ENCODE data around the gene KRTAP20-4.

KRTAP20-4 gene

GRCh38 chr21:30613836-30614235, 6.6 kb upstream of the KRTAP20-4 start, which contains the start of gene KRTAP6-1:
TSS of gene KRTAP6-1 (minus strand) at chr21:30613930. CDS start at chr21:30613904, 26 bp downstream.
- no peaks in the 10 kb centered on the region for H3K9me3 ChIP-seq (ENCODE audit: insufficient read depth, low read depth, low read length)
- no peaks in the 10 kb centered on the region for H3K36me3 ChIP-seq (ENCODE audit: insufficient read depth, low read length)
- no peak within 1 kb of the TSS for H3K27ac ChIP-seq (ENCODE audit: low read depth, low read length)
- H3K4me3 ChIP-seq (ENCODE audit: low read length) = no peak within 1 kb of the TSS
- H3K27me3 ChIP-seq (ENCODE audit: insufficient read depth, low read length) = no peaks in the 10 kb centered on the region
- 78% methylated on average over 2 of the region's 2 CpGs for WGBS
- H3K4me1 ChIP-seq (ENCODE audit: insufficient read depth, low read length) = no peaks in the 10 kb centered on the region
- no peak within 1 kb of the TSS for H3K9ac ChIP-seq (ENCODE audit: low read depth, low read length)

GRCh38 chr21:30615199-30615598, 5.2 kb upstream of the KRTAP20-4 start:
- Histone ChIP-seq H3K27me3 (ENCODE audit: insufficient read depth, low read length) (no peaks in the 10 kb centered on the region), H3K4me3 (ENCODE audit: low read length) (no peak overlapping the region), H3K4me1 (ENCODE audit: insufficient read depth, low read length) (no peaks in the 10 kb centered on the region), H3K9ac (ENCODE audit: low read depth, low read length) (no peak overlapping the region), H3K9me3 (ENCODE audit: insufficient read depth, low read depth, low read length) (no peaks in the 10 kb centered on the region), H3K36me3 (ENCODE audit: insufficient read depth, low read length) (no peaks in the 10 kb centered on the region), H3K27ac (ENCODE audit: low read depth, low read length) (no peak overlapping the region)

DNA sequence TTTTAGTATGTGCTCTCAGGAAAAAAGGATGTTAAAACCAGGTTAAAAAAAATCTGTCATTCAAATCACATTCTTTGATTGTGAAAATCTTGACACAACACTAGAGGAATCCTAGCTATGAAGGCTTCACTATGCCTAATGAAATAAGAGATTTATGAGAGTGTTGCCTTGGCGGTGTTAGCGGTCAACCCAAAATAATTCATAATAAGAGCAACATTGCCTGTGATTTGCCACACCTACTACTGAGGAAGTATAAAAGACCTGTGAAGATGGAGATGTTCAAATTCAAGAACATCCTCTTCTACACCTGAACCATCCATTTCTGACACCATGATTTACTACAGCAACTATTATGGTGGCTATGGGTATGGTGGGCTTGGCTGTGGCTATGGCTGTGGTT, 4.3 kb upstream of the KRTAP20-4 start, which contains the start of gene KRTAP20-1:
TSS of gene KRTAP20-1 (plus strand) at position 301 of the 400 bp plus-strand sequence. CDS start at position 331, 30 bp downstream.
- WGBS = no CpG with 5 or more reads among the region's 2 CpGs
- Histone ChIP-seq H3K9me3 (ENCODE audit: insufficient read depth, low read depth, low read length) (no peaks in the 10 kb centered on the region), H3K4me3 (ENCODE audit: low read length) (no peak within 1 kb of the TSS), H3K9ac (ENCODE audit: low read depth, low read length) (no peak within 1 kb of the TSS), H3K4me1 (ENCODE audit: insufficient read depth, low read length) (no peaks in the 10 kb centered on the region), H3K27ac (ENCODE audit: low read depth, low read length) (no peak within 1 kb of the TSS), H3K36me3 (ENCODE audit: insufficient read depth, low read length) (no peaks in the 10 kb centered on the region), H3K27me3 (ENCODE audit: insufficient read depth, low read length) (no peaks in the 10 kb centered on the region)

DNA sequence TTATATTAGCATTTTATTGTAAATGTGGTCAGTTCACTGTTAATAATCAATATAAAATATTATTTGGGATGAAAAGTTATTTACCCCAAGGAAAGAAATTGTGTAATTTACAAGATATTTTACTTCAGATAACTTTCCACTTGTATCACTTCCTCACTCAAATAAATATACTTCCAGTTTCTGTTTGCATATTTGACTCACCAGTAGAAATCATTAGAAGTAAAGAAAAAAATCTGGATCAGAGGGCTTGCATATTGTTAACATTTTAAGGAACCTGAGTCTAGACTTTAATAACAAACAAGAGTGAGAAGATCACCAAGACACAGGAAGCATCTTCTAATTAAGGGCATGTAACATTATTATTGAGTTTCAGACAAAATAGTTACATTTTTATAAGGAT, 347 bp upstream of the KRTAP20-4 start:
- Histone ChIP-seq H3K36me3 (ENCODE audit: insufficient read depth, low read length) (no peaks in the 10 kb centered on the region), H3K9ac (ENCODE audit: low read depth, low read length) (no peak overlapping the region), H3K9me3 (ENCODE audit: insufficient read depth, low read depth, low read length) (0 out of 2 replicates have a peak, but pooled peaks cover 3% of the 10 kb centered on the region), H3K4me3 (ENCODE audit: low read length) (no peak overlapping the region), H3K27me3 (ENCODE audit: insufficient read depth, low read length) (no peaks in the 10 kb centered on the region), H3K27ac (ENCODE audit: low read depth, low read length) (no peak overlapping the region), H3K4me1 (ENCODE audit: insufficient read depth, low read length) (no peaks in the 10 kb centered on the region)

- H3K4me3 ChIP-seq (ENCODE audit: low read length) = no peak overlapping the region
- WGBS = 94% methylated on average over 3 of the region's 3 CpGs
- no peak overlapping the region for H3K27ac ChIP-seq (ENCODE audit: low read depth, low read length)
- no peaks in the 10 kb centered on the region for H3K36me3 ChIP-seq (ENCODE audit: insufficient read depth, low read length)
- no peak overlapping the region for H3K9ac ChIP-seq (ENCODE audit: low read depth, low read length)
- H3K4me1 ChIP-seq (ENCODE audit: insufficient read depth, low read length) = no peaks in the 10 kb centered on the region
- H3K9me3 ChIP-seq (ENCODE audit: insufficient read depth, low read depth, low read length) = peaks cover 5% of the 10 kb centered on the region; the same call in 1 of the 2 replicates
- H3K27me3 ChIP-seq (ENCODE audit: insufficient read depth, low read length) = no peaks in the 10 kb centered on the region
Observed at GRCh38 chr21:30623362-30623761, 2.9 kb downstream of the KRTAP20-4 start.

- H3K4me3 ChIP-seq (ENCODE audit: low read length) = no peak overlapping the region
- peaks cover 5% of the 10 kb centered on the region; the same call in 1 of the 2 replicates for H3K9me3 ChIP-seq (ENCODE audit: insufficient read depth, low read depth, low read length)
- no peaks in the 10 kb centered on the region for H3K27me3 ChIP-seq (ENCODE audit: insufficient read depth, low read length)
- no peaks in the 10 kb centered on the region for H3K4me1 ChIP-seq (ENCODE audit: insufficient read depth, low read length)
- H3K9ac ChIP-seq (ENCODE audit: low read depth, low read length) = no peak overlapping the region
- WGBS = 83% methylated on average over 4 of the region's 4 CpGs
- H3K27ac ChIP-seq (ENCODE audit: low read depth, low read length) = no peak overlapping the region
- no peaks in the 10 kb centered on the region for H3K36me3 ChIP-seq (ENCODE audit: insufficient read depth, low read length)
Observed at GRCh38 chr21:30625449-30626165, 5.2 kb downstream of the KRTAP20-4 start.

GRCh38 chr21:30628109-30628508, 7.7 kb downstream of the KRTAP20-4 start:
- H3K4me1 ChIP-seq (ENCODE audit: insufficient read depth, low read length) = no peaks in the 10 kb centered on the region

DNA sequence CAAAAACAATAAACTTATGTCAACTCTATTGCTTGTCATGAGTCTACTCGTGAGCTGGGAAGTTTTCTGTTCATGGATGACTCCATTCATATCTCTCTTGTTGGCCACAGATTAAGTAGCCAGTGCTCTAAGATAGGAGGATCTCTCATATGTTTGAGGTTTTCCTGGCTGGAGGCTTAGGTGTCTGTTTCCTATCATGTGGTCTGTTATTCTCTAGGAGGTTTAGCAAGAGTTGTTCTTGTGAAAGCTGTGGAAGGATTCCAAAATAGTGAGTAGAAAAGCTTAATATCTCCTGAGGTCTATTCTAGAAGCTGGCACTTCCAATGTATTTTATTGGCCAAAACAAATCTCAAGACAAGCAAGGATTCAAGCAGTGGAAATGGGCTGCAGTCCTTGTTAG, 8.8 kb downstream of the KRTAP20-4 start:
- Histone ChIP-seq H3K27me3 (ENCODE audit: insufficient read depth, low read length) (no peaks in the 10 kb centered on the region), H3K4me3 (ENCODE audit: low read length) (no peak overlapping the region), H3K36me3 (ENCODE audit: insufficient read depth, low read length) (no peaks in the 10 kb centered on the region), H3K9ac (ENCODE audit: low read depth, low read length) (no peak overlapping the region), H3K9me3 (ENCODE audit: insufficient read depth, low read depth, low read length) (peaks cover 5% of the 10 kb centered on the region; the same call in 1 of the 2 replicates), H3K27ac (ENCODE audit: low read depth, low read length) (no peak overlapping the region), H3K4me1 (ENCODE audit: insufficient read depth, low read length) (no peaks in the 10 kb centered on the region)
- 96% methylated on average over 1 of the region's 1 CpG for WGBS

More at GRCh38 chr21:30628109-30628508, 7.7 kb downstream of the KRTAP20-4 start:
- Histone ChIP-seq H3K4me3 (ENCODE audit: low read length) (no peak overlapping the region), H3K36me3 (ENCODE audit: insufficient read depth, low read length) (no peaks in the 10 kb centered on the region), H3K27me3 (ENCODE audit: insufficient read depth, low read length) (no peaks in the 10 kb centered on the region), H3K27ac (ENCODE audit: low read depth, low read length) (no peak overlapping the region), H3K9ac (ENCODE audit: low read depth, low read length) (no peak overlapping the region), H3K9me3 (ENCODE audit: insufficient read depth, low read depth, low read length) (peaks cover 5% of the 10 kb centered on the region; the same call in 1 of the 2 replicates)
- 62% methylated on average over 2 of the region's 4 CpGs for WGBS

DNA sequence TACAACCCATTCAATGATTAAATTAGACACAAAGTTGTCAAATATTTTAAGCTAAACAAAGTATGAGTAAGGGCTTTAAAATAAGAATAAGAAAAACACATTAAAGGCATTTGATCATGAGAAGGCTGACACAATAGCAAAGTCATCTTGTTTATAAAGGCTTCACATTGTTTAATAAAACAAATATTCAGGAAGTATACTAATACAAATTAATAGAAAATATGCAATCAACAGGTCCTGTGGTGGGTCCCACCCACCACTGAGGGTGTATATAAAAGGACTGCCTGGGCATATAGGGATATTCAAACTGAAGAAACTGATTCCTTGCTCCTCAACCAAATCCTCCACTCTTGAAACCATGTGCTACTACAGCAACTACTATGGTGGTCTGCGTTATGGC, 14.5 kb downstream of the KRTAP20-4 start, which contains the start of gene KRTAP20-2:
TSS of gene KRTAP20-2 (plus strand) at position 301 of the 400 bp plus-strand sequence. CDS start at position 359, 58 bp downstream.
- WGBS = 83% methylated on average over 1 of the region's 1 CpG
- no peak within 1 kb of the TSS for H3K4me3 ChIP-seq (ENCODE audit: low read length)

GRCh38 chr21:30638686-30639085, 18.3 kb downstream of the KRTAP20-4 start:
- WGBS = 96% methylated on average over 2 of the region's 3 CpGs
- Histone ChIP-seq H3K4me1 (ENCODE audit: insufficient read depth, low read length) (no peaks in the 10 kb centered on the region), H3K9ac (ENCODE audit: low read depth, low read length) (no peak overlapping the region)

More for the DNA sequence above, 14.5 kb downstream of the KRTAP20-4 start, which contains the start of gene KRTAP20-2:
- Histone ChIP-seq H3K4me1 (ENCODE audit: insufficient read depth, low read length) (no peaks in the 10 kb centered on the region), H3K27ac (ENCODE audit: low read depth, low read length) (no peak within 1 kb of the TSS), H3K9me3 (ENCODE audit: insufficient read depth, low read depth, low read length) (no peaks in the 10 kb centered on the region), H3K9ac (ENCODE audit: low read depth, low read length) (no peak within 1 kb of the TSS), H3K36me3 (ENCODE audit: insufficient read depth, low read length) (no peaks in the 10 kb centered on the region), H3K27me3 (ENCODE audit: insufficient read depth, low read length) (no peaks in the 10 kb centered on the region)

DNA sequence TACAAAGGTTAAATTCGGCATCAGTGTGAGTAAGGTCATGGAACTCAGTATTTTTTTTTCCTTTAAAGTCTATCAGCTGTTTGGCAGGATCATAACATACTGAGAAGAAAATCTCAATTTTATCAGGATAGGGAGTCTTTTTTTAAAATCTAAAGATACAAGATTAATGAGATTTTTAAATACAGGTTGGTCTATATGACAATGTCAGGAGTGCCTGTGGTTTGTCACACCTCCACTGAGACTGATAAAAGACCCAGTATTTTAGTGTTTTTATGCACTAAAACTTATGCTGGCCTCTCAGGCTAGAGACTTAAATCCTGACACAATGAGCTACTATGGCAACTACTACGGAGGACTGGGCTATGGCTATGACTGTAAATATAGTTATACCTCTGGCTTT, 22.1 kb downstream of the KRTAP20-4 start, which contains the start of gene KRTAP20-3:
TSS of gene KRTAP20-3 (plus strand) at position 301 of the 400 bp plus-strand sequence.
- no peaks in the 10 kb centered on the region for H3K4me1 ChIP-seq (ENCODE audit: insufficient read depth, low read length)
- no peak within 1 kb of the TSS for H3K9ac ChIP-seq (ENCODE audit: low read depth, low read length)
- no peaks in the 10 kb centered on the region for H3K27me3 ChIP-seq (ENCODE audit: insufficient read depth, low read length)
- WGBS = 85% methylated on average over 2 of the region's 2 CpGs
- H3K36me3 ChIP-seq (ENCODE audit: insufficient read depth, low read length) = no peaks in the 10 kb centered on the region
- H3K9me3 ChIP-seq (ENCODE audit: insufficient read depth, low read depth, low read length) = no peaks in the 10 kb centered on the region
- no peak within 1 kb of the TSS for H3K27ac ChIP-seq (ENCODE audit: low read depth, low read length)
- H3K4me3 ChIP-seq (ENCODE audit: low read length) = no peak within 1 kb of the TSS

More at GRCh38 chr21:30638686-30639085, 18.3 kb downstream of the KRTAP20-4 start:
- no peak overlapping the region for H3K4me3 ChIP-seq (ENCODE audit: low read length)
- H3K27me3 ChIP-seq (ENCODE audit: insufficient read depth, low read length) = no peaks in the 10 kb centered on the region
- no peaks in the 10 kb centered on the region for H3K36me3 ChIP-seq (ENCODE audit: insufficient read depth, low read length)
- H3K27ac ChIP-seq (ENCODE audit: low read depth, low read length) = no peak overlapping the region
- H3K9me3 ChIP-seq (ENCODE audit: insufficient read depth, low read depth, low read length) = no peaks in the 10 kb centered on the region
